ENCODE data around the gene ITGB2.

The ITGB2 gene

DNA sequence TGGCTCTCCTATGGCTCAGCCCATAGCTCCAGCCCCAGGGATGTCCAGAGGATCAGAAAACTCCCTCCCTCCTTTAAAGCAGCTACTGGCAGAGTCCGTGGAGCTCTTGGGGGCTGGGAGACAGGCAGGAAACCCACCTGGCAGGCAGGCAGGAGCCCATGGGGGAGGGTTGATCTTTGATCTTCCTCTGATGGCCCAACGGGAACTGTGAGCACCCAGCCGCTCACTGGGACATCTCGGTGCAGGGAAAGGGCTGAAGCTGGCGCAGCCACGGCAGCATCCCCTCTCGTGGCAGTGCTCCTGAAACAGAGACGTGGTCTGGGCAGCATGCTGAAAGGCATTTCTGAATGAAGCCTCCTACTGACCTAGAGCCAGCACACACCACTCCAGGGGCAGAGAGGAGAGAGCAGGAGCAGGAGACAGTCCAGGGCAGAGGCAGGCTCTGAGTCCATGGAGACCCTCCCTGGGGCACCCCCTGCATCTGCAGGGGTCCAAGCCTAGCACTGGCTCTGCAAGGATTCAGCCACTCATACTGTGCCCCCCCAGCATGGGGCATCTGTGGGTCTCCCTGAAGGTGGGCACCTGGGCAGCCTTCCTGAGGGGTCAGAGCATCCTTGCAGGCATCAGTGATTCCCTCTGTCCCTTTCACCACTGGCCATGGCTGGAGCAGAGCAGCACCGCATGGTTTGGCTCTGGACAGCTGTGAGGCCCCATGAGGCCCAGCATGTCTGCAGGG lies 14.3 kb upstream of the ITGB2 start:
- no peaks in the 10 kb centered on the region for H3K9me3 ChIP-seq
- no peak overlapping the region for H3K27ac ChIP-seq
- no peak overlapping the region for H3K4me3 ChIP-seq
- intact Hi-C loops (cut with DNase I; ENCODE audit: low total_unique reads) = no loop called here
- peaks cover 0 to 48% of the 10 kb centered on the region in 2 donors for H3K27me3 ChIP-seq
- peaks cover 0 to 4% (median 4%) of the 10 kb centered on the region in 3 donors for H3K36me3 ChIP-seq
- DNase-seq = no peak
- TF ChIP-seq, protein P1, sequence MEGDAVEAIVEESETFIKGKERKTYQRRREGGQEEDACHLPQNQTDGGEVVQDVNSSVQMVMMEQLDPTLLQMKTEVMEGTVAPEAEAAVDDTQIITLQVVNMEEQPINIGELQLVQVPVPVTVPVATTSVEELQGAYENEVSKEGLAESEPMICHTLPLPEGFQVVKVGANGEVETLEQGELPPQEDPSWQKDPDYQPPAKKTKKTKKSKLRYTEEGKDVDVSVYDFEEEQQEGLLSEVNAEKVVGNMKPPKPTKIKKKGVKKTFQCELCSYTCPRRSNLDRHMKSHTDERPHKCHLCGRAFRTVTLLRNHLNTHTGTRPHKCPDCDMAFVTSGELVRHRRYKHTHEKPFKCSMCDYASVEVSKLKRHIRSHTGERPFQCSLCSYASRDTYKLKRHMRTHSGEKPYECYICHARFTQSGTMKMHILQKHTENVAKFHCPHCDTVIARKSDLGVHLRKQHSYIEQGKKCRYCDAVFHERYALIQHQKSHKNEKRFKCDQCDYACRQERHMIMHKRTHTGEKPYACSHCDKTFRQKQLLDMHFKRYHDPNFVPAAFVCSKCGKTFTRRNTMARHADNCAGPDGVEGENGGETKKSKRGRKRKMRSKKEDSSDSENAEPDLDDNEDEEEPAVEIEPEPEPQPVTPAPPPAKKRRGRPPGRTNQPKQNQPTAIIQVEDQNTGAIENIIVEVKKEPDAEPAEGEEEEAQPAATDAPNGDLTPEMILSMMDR (IDR thresholded peaks at IDR 0.05) = no peak
- H3K4me1 ChIP-seq = peaks cover 0 to 42% (median 29%) of the 10 kb centered on the region in 4 donors

DNA sequence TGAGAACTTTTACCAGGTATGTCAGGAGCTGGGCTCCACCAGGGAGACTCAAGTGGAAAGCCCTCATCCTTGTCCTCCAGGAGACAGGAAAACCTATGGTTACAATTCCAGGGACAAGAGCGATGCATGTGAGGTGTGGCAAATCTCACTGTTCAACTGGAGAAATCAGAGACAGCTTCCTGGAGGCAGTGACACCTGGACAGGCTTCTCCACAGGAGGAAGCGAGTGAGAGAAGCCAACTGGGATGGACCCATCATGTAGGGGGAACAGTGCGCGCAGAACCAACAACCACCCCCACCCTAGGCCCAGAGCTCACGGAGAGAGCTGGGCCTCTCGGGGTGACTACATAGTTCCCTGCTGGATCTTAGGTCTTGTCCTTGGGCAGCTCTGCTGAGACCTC lies 13.6 kb upstream of the ITGB2 start:
- Histone ChIP-seq H3K27me3 (peaks cover 0 to 55% of the 10 kb centered on the region in 2 donors), H3K27ac (no peak overlapping the region), H3K9me3 (no peaks in the 10 kb centered on the region), H3K36me3 (peaks cover 0 to 4% (median 4%) of the 10 kb centered on the region in 3 donors), H3K4me3 (no peak overlapping the region), H3K4me1 (peaks cover 0 to 39% (median 26%) of the 10 kb centered on the region in 4 donors)
- no peak for DNase-seq
- intact Hi-C loops (cut with DNase I; ENCODE audit: low total_unique reads) = no loop called here
- TF ChIP-seq, protein P1 (IDR thresholded peaks at IDR 0.05) = no peak

DNA sequence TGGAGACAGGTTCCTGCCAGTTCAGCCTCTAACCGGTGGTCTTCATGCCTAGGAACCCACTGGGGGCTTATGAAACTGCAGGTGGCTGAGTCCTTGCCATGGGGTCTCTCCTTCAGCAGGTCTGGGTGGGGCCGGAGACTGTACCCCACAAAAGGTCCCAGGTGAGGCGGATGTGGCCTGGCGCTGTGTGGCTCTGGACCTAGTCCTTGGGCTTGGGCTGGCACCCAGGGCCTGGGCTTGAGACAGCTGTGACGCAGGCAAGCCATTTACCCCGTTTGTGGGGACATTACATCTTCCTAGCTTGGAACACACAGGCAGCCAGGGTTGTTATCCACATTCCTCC lies 13.2 kb upstream of the ITGB2 start:
- no peak for DNase-seq
- intact Hi-C loops (cut with DNase I; ENCODE audit: low total_unique reads) = loop anchor here (2.0 kb wide), 1 partner anchor 41 kb away; no protein-coding TSS in a partner anchor
- Histone ChIP-seq H3K9me3 (no peaks in the 10 kb centered on the region), H3K27ac (no peak overlapping the region), H3K36me3 (peaks cover 0 to 4% (median 4%) of the 10 kb centered on the region in 3 donors), H3K4me1 (peaks cover 0 to 36% (median 22%) of the 10 kb centered on the region in 4 donors), H3K27me3 (peaks cover 0 to 58% of the 10 kb centered on the region in 2 donors), H3K4me3 (no peak overlapping the region)
- TF ChIP-seq, protein P1 (IDR thresholded peaks at IDR 0.05) = no peak

DNA sequence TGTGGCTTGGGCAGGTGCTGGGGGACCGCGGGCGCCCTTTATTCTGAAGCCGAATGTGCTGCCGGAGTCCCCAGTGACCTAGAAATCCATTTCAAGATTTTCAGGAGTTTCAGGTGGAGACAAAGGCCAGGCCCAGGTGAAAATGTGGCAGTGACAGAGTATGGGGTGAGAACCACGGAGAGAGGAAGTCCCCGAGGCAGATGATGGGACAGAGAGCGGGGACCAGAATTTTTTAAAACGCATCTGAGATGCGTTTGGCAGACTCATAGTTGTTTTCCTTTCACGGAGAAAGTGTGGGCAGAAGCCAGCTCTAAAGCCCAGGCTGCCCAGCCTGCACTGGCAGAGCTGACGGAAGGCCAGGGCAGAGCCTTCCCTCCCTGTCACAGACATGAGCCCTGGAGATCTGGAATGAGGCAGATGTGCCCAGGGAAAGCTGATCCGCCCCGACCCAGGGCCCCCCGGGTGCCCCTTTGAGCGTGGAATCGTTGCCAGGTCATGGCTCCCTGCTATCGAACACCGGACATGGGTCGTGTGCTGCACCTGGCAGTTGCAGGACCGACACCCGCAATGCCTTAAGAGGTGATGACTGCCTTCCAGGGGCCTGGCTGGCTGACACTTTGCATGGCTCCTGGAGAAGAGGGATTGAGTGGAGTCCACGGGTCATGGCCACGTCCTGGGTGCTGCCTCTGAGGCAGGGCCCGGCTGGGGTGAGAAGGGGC lies 12.7 kb upstream of the ITGB2 start:
- no peaks in the 10 kb centered on the region for H3K9me3 ChIP-seq
- H3K27ac ChIP-seq = no peak overlapping the region
- peaks cover 0 to 4% (median 4%) of the 10 kb centered on the region in 3 donors for H3K36me3 ChIP-seq
- TF ChIP-seq, protein P1 (IDR thresholded peaks at IDR 0.05) = no peak
- peaks cover 0 to 58% of the 10 kb centered on the region in 2 donors for H3K27me3 ChIP-seq
- H3K4me1 ChIP-seq = peaks cover 0 to 40% (median 23%) of the 10 kb centered on the region in 4 donors
- intact Hi-C loops (cut with DNase I; ENCODE audit: low total_unique reads) = loop anchor here (2.0 kb wide), 1 partner anchor 41 kb away; no protein-coding TSS in a partner anchor
- H3K4me3 ChIP-seq = peak overlapping the region in 1 of 2 donors; percentile 47
- DNase-seq = peak in 1 of 2 donors; percentile 61

DNA sequence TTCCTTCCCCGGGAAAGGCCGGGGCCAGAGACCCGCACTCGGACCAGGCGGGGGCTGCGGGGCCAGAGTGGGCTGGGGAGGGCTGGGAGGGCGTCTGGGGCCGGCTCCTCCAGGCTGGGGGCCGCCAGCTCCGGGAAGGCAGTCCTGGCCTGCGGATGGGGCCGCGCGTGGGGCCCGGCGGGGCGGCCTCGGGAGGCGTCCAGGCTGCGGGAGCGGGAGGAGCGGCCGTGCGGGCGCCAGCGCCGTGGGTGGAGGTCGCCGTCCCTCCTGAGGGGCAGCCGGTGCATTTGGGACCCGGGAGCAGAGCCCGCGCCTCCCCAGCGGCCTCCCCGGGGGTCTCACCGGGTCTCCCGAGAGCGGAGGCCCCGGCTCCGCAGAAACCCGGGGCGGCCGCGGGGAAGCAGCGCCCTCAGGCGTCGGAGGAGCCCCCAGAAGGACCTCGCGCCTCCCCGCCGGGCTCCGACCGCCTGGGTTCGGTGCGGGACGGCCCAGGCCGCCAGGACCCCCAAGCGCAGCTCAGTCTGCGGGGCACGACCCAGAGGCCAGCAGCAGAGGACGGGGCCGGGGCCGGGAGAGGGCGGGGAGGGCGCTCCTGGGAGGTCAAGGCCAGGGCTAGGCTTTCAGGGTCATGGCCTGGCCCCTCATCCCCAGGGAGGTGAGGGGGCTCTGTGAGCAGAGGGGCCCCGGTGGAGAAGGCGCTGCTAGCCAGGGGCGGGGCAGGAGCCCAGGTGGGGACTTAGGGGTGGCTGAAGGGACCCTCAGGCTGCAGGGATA lies 11.9 kb upstream of the ITGB2 start:
- TF ChIP-seq, protein P1 (IDR thresholded peaks at IDR 0.05) = peak; percentile 29 to 56
- peak in 1 of 2 donors; percentile 70 for DNase-seq
- peak overlapping the region; percentile 41 to 47 for H3K4me3 ChIP-seq
- intact Hi-C loops (cut with DNase I; ENCODE audit: low total_unique reads) = loop anchor here (2.0 kb wide), 1 partner anchor 40 kb away; no protein-coding TSS in a partner anchor
- peaks cover 0 to 58% of the 10 kb centered on the region in 2 donors for H3K27me3 ChIP-seq
- H3K4me1 ChIP-seq = peaks cover 0 to 48% (median 29%) of the 10 kb centered on the region in 4 donors
- H3K36me3 ChIP-seq = peaks cover 0 to 4% (median 4%) of the 10 kb centered on the region in 3 donors
- no peaks in the 10 kb centered on the region for H3K9me3 ChIP-seq
- no peak overlapping the region for H3K27ac ChIP-seq
